ENCODE results near the gene TNIP2. TPM values are rescaled to one million over a fixed set of nuclear protein-coding genes. Genes with fewer than 3 reads are reported as not detected.

Gene TNIP2, protein sequence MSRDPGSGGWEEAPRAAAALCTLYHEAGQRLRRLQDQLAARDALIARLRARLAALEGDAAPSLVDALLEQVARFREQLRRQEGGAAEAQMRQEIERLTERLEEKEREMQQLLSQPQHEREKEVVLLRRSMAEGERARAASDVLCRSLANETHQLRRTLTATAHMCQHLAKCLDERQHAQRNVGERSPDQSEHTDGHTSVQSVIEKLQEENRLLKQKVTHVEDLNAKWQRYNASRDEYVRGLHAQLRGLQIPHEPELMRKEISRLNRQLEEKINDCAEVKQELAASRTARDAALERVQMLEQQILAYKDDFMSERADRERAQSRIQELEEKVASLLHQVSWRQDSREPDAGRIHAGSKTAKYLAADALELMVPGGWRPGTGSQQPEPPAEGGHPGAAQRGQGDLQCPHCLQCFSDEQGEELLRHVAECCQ
- polyA plus RNA-seq (2013, experiment 1 of 2), result 26.1 TPM
- 25.8 TPM for polyA plus RNA-seq (2013, experiment 2 of 2)

DNA sequence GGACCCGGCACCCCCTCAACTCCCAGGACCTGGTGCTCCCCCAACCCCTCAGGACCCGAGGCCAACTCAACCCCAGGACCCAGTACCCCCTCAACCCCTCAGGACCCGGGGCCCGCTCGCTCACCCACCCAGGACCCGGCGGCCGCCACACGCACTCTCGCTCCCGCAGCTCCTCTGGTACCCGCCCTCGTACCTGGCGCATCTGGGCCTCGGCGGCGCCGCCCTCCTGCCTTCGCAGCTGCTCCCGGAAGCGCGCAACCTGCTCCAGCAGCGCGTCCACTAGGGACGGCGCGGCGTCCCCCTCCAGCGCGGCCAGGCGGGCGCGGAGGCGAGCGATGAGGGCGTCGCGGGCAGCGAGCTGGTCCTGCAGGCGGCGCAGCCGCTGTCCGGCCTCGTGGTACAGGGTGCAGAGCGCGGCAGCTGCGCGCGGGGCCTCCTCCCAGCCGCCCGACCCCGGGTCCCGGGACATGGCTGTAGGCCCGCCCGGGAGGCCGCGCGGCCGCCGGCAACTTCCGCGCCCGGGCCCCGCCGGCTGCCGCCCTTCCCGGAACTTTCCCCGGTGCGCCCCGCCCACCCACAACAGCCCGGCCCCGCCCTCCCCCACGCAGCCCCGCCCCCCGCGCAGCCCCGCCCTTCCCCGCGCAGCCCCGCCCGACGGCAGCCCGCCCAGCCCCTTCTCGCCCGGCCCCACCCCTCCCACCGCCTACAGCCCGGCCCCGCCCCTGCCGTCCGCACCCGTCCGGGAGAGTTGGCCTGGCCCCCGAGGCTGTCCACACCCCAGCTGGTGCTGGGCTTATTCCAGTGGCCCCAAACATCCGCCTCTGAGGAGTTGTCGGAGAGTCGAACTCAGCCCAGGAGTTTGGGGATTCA lies at the start of gene TNIP2:
Gene TNIP2, minus strand, starts transcription at position 516 of the 870 bp plus-strand sequence. Its CDS starts 47 bp downstream, at position 469.
- H2AK5ac ChIP-seq (ENCODE audit: low read length, severe bottlenecking), result peak within 1 kb of the TSS; percentile 83
- H3K4me1 ChIP-seq (ENCODE audit: control insufficient read depth, insufficient read depth, low read depth, low read length), result peaks cover 19% of the 10 kb centered on the region
- no peaks in the 10 kb centered on the region for H3K27me3 ChIP-seq (ENCODE audit: control insufficient read depth in 1 of 2, insufficient read depth in 1 of 2, low read length in 2 of 2)
- peak within 1 kb of the TSS in 1 of 2 experiments; percentile 46 for H3K23ac ChIP-seq (ENCODE audit: low read length in 2 of 2)
- peak within 1 kb of the TSS; percentile 95 for H2BK120ac ChIP-seq (ENCODE audit: low read depth, low read length)
- H3K14ac ChIP-seq (ENCODE audit: low read length in 2 of 2), result peak within 1 kb of the TSS; percentile 37 to 100
- DNase-seq, result peak; percentile 80
- H3K27ac ChIP-seq (ENCODE audit: low read length, poor library complexity, severe bottlenecking), result no peak within 1 kb of the TSS
- H2AFZ ChIP-seq (ENCODE audit: low read depth, low read length), result peak within 1 kb of the TSS; percentile 83
- H3K4ac ChIP-seq (ENCODE audit: low read depth in 1 of 2, low read length in 2 of 2), result peak within 1 kb of the TSS; percentile 34 to 95
- no peaks in the 10 kb centered on the region for H3K9me3 ChIP-seq (ENCODE audit: control insufficient read depth, low read length)
- peak within 1 kb of the TSS; percentile 86 for H4K91ac ChIP-seq (ENCODE audit: low read length)
- H2BK15ac ChIP-seq (ENCODE audit: low read depth, poor library complexity, severe bottlenecking), result peak within 1 kb of the TSS; percentile 83
- H3K4me2 ChIP-seq (ENCODE audit: low read length, poor library complexity, severe bottlenecking), result peak within 1 kb of the TSS; percentile 83
- H3K4me3 ChIP-seq (ENCODE audit: insufficient read depth in 1 of 2, low read depth in 1 of 2, low read length in 2 of 2), result peak within 1 kb of the TSS; percentile 81 to 87
- H3K18ac ChIP-seq (ENCODE audit: low read depth in 1 of 2, low read length in 2 of 2), result peak within 1 kb of the TSS; percentile 89 to 95
- H2BK5ac ChIP-seq (ENCODE audit: low read depth, low read length, poor library complexity, severe bottlenecking), result peak within 1 kb of the TSS; percentile 87
- H3K36me3 ChIP-seq (ENCODE audit: control insufficient read depth in 1 of 2, insufficient read depth in 2 of 2, low read depth in 1 of 2, low read length in 2 of 2), result peaks cover 11 to 12% of the 10 kb centered on the region in 2 experiments
- 1% methylated on average over 37 of the region's 96 CpGs for WGBS
- peak within 1 kb of the TSS; percentile 96 for H4K8ac ChIP-seq (ENCODE audit: low read length)
- peaks cover 14% of the 10 kb centered on the region for H3K79me1 ChIP-seq (replicated peaks; ENCODE audit: low read length, poor library complexity, severe bottlenecking)
- peak within 1 kb of the TSS in 1 of 2 experiments; percentile 29 for H2BK12ac ChIP-seq (ENCODE audit: low read length in 2 of 2)
- peak within 1 kb of the TSS; percentile 87 for H3K9ac ChIP-seq (ENCODE audit: low read length)

DNA sequence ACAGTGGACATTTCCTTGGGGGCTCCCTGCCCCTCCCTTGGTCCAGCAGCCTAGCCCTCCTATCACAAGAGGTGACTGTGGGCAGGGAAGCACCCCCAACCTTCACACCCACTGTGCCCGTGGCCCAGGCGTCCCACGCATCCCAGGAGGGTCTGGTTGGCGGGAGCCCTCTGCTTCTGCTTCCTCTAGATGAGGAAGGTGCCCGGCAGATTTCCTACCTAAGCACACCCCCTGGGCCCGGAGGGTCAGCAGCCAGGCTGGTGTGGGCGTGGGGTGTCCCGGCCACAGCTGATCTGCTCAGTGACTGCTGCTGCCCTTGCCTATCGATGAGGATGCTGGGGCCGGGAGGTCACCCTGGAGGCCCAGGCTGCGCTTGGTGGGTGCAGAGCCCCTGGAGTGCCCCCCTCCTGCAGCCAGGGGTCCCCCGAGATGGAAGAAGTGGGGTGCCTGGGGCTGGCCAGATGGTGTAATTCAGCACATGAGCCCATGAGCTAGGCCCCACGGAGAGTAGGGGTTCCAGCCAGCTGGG lies 48.9 kb upstream of the TNIP2 start:
- no peaks in the 10 kb centered on the region for H3K27me3 ChIP-seq (ENCODE audit: control insufficient read depth in 1 of 2, insufficient read depth in 1 of 2, low read length in 2 of 2)
- H2BK5ac ChIP-seq (ENCODE audit: low read depth, low read length, poor library complexity, severe bottlenecking), result no peak overlapping the region
- no peak overlapping the region for H2BK15ac ChIP-seq (ENCODE audit: low read depth, poor library complexity, severe bottlenecking)
- no peak overlapping the region for H2BK120ac ChIP-seq (ENCODE audit: low read depth, low read length)
- peak overlapping the region; percentile 14 for H2AK5ac ChIP-seq (ENCODE audit: low read length, severe bottlenecking)
- H3K4me1 ChIP-seq (ENCODE audit: control insufficient read depth, insufficient read depth, low read depth, low read length), result peaks cover 62% of the 10 kb centered on the region
- H3K23ac ChIP-seq (ENCODE audit: low read length in 2 of 2), result no peak overlapping the region
- peak overlapping the region; percentile 8 to 29 for H3K18ac ChIP-seq (ENCODE audit: low read depth in 1 of 2, low read length in 2 of 2)
- no peak overlapping the region for H3K4ac ChIP-seq (ENCODE audit: low read depth in 1 of 2, low read length in 2 of 2)
- H3K36me3 ChIP-seq (ENCODE audit: control insufficient read depth in 1 of 2, insufficient read depth in 2 of 2, low read depth in 1 of 2, low read length in 2 of 2), result peaks cover 0 to 62% of the 10 kb centered on the region in 2 experiments
- H3K9ac ChIP-seq (ENCODE audit: low read length), result peak overlapping the region; percentile 55
- WGBS, result 95% methylated on average over 13 of the region's 13 CpGs
- H4K91ac ChIP-seq (ENCODE audit: low read length), result peak overlapping the region; percentile 25
- H2BK12ac ChIP-seq (ENCODE audit: low read length in 2 of 2), result peak overlapping the region in 1 of 2 experiments; percentile 7
- H3K4me3 ChIP-seq (ENCODE audit: insufficient read depth in 1 of 2, low read depth in 1 of 2, low read length in 2 of 2), result no peak overlapping the region
- H3K4me2 ChIP-seq (ENCODE audit: low read length, poor library complexity, severe bottlenecking), result no peak overlapping the region
- no peaks in the 10 kb centered on the region for H3K9me3 ChIP-seq (ENCODE audit: control insufficient read depth, low read length)
- H3K79me1 ChIP-seq (replicated peaks; ENCODE audit: low read length, poor library complexity, severe bottlenecking), result peaks cover 34% of the 10 kb centered on the region
- no peak overlapping the region for H4K8ac ChIP-seq (ENCODE audit: low read length)
- no peak overlapping the region for H2AFZ ChIP-seq (ENCODE audit: low read depth, low read length)
- no peak overlapping the region for H3K27ac ChIP-seq (ENCODE audit: low read length, poor library complexity, severe bottlenecking)
- no peak overlapping the region for H3K14ac ChIP-seq (ENCODE audit: low read length in 2 of 2)
- DNase-seq, result no peak

DNA sequence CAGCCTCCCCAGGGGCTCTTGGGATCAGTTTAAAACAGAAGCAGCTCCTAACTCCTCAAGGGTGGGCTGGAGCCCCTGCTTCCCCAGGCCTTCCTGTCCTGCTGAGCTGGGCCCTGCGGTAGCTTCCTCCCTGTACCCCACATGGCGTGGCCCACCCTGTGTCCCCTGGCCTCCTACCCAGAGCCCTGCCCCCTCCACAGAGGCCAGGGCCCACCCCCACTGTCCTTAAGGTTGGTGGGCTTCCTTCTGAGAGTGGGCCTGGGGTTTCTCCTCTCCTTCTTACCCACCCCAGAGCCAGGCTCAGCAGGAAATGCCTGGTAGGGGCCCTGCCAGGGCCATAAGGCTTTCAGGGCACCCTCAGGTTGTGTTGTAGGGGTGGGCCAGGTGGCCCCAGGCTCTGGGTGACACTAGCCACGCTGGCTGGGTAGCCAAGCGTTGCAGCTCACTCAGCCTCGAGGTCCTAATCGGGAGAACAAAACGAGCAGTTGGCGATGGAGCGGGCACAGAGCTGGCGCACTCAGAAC lies 48.4 kb upstream of the TNIP2 start:
- Histone ChIP-seq H2BK120ac (ENCODE audit: low read depth, low read length) (no peak overlapping the region), H3K4me1 (ENCODE audit: control insufficient read depth, insufficient read depth, low read depth, low read length) (peaks cover 62% of the 10 kb centered on the region), H3K9me3 (ENCODE audit: control insufficient read depth, low read length) (no peaks in the 10 kb centered on the region), H3K4me2 (ENCODE audit: low read length, poor library complexity, severe bottlenecking) (no peak overlapping the region), H3K4me3 (ENCODE audit: insufficient read depth in 1 of 2, low read depth in 1 of 2, low read length in 2 of 2) (no peak overlapping the region), H2BK5ac (ENCODE audit: low read depth, low read length, poor library complexity, severe bottlenecking) (no peak overlapping the region), H3K27ac (ENCODE audit: low read length, poor library complexity, severe bottlenecking) (no peak overlapping the region), H4K91ac (ENCODE audit: low read length) (peak overlapping the region; percentile 25), H4K8ac (ENCODE audit: low read length) (no peak overlapping the region), H3K9ac (ENCODE audit: low read length) (no peak overlapping the region), H3K18ac (ENCODE audit: low read depth in 1 of 2, low read length in 2 of 2) (no peak overlapping the region), H3K27me3 (ENCODE audit: control insufficient read depth in 1 of 2, insufficient read depth in 1 of 2, low read length in 2 of 2) (no peaks in the 10 kb centered on the region), H2BK12ac (ENCODE audit: low read length in 2 of 2) (no peak overlapping the region), H3K36me3 (ENCODE audit: control insufficient read depth in 1 of 2, insufficient read depth in 2 of 2, low read depth in 1 of 2, low read length in 2 of 2) (peaks cover 0 to 64% of the 10 kb centered on the region in 2 experiments), H3K4ac (ENCODE audit: low read depth in 1 of 2, low read length in 2 of 2) (no peak overlapping the region), H2BK15ac (ENCODE audit: low read depth, poor library complexity, severe bottlenecking) (no peak overlapping the region), H3K14ac (ENCODE audit: low read length in 2 of 2) (no peak overlapping the region), H3K79me1 (replicated peaks; ENCODE audit: low read length, poor library complexity, severe bottlenecking) (peaks cover 34% of the 10 kb centered on the region), H2AK5ac (ENCODE audit: low read length, severe bottlenecking) (no peak overlapping the region), H3K23ac (ENCODE audit: low read length in 2 of 2) (no peak overlapping the region), H2AFZ (ENCODE audit: low read depth, low read length) (no peak overlapping the region)
- DNase-seq, result no peak
- WGBS, result 96% methylated on average over 9 of the region's 10 CpGs
